Anterior cingulate cortex (tissue), 58 donors: Measurements from ENCODE around the gene ICE1.
"Not testable (repeated sequence)": the region's sequence is repeated elsewhere in the genome, so short reads cannot be mapped to it uniquely, and the experiment has no call there.

Source experiments
- DNase-seq, 58 donors: peaks; one replicate each; lab custom pipeline; 2025; lab: John Stamatoyannopoulos, UW

ICE1 gene

GRCh38 chr5:5437227-5438172, 15.0 kb downstream of the ICE1 start:
- no peak for DNase-seq

DNA sequence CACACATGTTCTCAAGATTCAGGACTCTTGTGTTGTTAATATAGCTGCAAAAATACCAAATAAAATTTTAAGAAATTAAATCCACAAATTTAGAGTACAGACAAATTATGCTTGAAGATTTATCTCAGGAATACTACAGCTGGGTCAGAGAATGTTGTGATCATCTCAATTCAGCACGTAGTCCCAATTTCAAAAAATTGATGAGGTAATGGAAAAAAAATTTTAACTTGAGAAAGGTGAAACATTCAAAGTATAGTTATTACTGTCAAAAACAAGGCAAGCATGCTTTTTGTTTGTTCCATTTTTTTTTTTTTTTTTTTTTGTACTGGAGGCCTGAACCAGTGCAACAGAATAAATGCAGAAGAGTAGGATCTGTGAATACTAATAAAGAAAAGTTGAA, 29.4 kb downstream of the ICE1 start:
- DNase-seq, result no peak

DNA sequence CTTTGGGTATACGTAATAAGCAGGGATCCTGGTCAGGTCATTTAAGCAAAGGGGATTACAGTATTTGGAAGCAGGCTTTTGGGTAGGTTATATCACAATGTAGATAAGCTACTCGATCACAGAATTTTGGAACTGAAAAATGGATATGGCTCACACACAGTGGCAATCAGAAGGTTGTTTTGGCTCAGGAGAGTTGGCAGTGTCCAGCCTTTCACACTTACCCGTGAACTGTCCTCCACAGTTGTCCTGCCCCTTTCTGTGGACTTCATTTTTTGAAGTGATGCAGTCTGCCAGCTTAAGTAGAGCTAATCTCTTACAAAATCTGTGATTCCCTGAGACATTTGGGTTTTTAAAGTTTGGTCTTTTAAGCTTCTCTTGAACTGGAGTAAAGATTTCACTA, 30.7 kb downstream of the ICE1 start:
- DNase-seq, result no peak

DNA sequence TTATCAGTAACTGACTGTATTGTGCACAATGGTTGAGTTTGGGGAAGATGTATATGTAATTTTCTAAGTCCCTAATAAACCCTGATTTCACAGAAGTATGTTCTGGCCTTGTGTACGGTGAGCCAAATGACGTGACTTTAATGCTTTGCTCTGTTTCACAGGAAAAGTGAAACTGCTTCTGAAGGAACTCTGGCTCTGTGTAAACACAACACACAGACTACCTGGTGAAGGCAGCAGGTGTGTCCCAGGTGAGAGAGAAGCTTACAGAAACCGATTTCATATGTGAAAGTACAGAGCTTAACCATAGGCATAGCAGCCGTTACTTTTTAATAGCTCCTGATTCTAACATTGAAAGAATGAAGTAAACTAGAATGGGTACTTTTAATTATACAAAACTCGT, 31.9 kb downstream of the ICE1 start:
- no peak for DNase-seq

DNA sequence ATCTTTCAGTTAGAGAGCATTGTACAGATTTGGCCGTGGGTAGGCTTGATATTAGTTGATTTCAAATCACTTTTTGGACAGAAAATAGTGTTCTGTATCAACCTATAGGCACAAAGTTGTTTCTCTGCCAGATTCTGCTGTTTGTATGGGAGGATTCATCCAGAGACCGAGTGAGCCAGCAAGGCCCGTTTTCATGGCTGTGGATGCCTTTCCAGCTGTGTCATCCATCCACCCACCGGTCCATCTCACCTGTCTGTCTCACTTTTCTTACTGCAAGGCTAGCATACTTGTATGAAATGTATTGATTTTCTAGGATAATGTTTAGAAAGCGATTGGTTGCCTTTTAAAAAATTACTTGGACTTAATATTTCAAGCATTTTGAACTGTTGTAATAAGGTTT, 34.4 kb downstream of the ICE1 start:
- DNase-seq, result no peak

DNA sequence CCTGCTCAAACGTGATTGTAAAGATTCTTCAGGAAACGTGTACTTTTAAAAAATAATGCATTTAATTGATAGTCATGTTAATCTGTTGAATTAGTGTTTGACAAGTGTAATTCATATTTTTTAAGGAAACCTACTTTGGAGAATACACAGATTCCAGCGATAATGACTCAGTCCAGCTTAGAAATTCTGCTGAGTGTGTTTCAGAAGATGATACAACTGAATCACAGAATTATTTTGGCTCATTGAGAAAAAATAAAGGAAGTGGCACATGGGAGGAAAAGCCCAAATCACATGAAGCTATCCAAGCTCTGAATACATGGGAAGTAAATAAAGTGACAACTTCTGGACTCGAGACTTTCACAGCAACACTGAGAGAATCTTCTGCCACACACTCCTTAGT, 37.8 kb downstream of the ICE1 start:
- no peak for DNase-seq

- DNase-seq, result no peak
These were observed 38.5 kb downstream of the ICE1 start for GRCh38 chr5:5461012-5461411.

- no peak for DNase-seq
These were observed 41.7 kb downstream of the ICE1 start for GRCh38 chr5:5464036-5464715.

DNA sequence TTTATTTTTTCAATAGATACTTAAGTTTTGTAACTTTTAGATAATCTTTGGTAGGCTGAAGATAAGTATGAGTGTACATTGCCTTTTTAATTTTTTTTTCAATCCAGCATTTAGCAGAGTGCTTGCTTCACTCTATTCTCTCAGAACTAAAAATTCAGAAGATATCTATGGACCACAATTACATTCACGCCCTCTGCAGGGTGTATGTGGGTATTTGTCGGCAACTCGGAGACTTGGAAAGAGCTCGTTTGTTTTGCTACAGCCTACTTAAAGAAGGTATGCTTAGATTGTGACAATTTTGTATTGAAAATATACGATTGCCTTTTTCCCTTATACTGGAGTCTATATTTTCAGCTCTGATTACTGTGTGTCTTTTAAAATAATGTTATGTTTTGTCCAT, 43.8 kb downstream of the ICE1 start:
- DNase-seq, result peak in 1 of 58 donors; percentile 18

DNA sequence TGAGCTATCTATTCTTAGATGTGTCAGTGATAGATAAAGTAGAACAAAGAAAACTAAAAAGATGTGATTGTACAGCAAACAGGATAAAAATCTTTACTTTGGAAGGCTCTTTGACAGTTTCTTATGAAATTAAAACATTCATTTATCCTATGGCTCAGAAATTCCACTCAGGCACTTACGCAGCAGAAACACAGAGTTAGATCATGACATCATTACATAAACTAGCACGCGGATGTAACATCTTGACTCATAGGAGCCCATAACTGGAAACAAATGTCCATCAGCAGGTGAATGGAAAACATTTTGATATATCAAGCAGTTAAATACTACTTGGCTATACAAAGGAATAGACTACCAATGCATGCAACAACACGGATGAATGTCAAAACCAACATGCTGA, 45.3 kb downstream of the ICE1 start:
- DNase-seq, result no peak

DNA sequence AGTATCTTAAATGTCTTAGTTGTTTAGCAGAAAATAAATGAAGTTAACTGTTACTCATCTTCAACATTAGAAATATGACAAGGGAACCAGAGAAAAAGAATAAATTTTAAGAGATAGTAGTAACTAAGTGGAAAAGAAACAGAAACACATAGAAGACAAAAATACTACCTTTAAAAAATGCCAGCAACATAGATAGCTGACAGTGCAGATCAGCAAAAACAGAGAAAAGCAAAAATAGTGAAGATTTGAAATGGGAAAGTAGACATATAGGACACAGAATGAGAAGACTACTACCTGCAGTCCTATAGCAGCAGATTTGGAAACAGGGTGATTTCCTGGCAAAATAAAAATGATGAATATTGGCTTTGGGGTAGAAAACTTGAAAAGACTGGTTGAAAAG, 48.5 kb downstream of the ICE1 start:
- no peak for DNase-seq

- no peak for DNase-seq
These were observed 50.7 kb downstream of the ICE1 start for GRCh38 chr5:5473226-5473625.

DNA sequence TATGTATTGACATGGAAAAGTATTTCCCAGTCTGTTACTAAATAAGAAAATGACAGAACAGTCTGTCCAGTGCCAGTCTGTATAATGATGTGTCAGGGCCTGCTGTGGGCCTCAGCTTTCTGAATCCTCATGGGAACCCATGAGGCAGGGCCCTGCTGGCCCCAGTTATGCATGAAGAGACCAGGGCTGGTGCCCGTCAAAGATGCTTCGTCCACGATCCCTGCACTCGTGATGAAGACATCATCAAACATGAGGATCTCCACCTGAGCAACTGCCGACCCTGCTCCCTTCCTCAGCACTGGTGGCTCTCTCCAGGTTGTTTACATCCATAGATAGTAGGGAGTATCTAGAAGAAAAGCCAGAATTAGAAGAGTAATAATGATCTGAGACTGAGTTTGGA, 52.5 kb downstream of the ICE1 start:
- DNase-seq, result no peak

- no peak for DNase-seq
These were observed 53.5 kb downstream of the ICE1 start for GRCh38 chr5:5475975-5476374.

GRCh38 chr5:5479578-5479977, 57.1 kb downstream of the ICE1 start:
- DNase-seq, result not testable (repeated sequence)

DNA sequence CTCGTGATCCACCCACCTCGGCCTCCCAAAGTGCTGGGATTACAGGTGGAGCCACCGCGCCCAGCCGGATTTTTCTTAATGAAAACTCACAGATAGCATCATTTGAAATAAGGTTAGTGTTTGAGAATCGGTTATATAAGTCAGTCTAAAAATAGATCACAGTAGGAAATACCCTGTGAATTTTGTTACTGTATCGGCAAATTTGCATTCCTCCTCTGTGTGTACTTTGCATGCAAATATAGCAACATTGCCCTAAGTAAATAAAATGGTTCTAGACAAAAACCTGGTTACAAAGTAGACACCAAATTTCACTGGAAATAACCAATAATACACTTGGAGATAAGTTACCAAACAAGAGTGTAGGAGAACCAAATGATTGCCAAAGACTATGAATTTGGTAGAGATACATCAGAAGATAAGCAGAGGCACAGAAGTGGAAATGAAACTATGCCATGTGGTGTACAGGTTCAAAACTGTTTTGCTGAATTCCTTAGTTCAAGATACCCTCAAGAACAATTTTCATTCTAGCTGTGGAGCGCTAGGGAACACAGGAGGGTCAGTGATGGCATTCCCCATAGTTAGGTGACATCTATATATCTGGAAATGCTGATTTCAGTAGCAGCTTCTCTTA, 58.1 kb downstream of the ICE1 start:
- no peak for DNase-seq

DNA sequence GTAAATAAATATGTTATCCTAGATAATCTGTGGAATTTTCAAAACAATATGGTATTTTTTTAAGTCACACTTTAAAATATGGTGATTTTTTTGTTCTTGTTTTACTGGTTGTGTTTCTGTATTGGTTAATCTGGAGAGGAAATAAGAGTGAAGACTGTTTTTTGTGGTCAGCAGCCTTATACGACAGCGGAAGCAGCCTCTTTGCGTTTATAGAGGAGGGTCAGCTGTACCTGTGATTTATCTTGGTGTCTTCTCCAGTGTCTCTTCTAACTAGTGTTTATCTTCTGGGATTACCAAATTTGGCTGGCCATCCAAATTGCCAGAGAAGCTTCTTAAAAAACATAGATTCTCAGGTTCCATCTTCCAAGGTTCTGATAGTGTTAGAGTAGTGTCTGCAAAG, 58.7 kb downstream of the ICE1 start:
- DNase-seq, result no peak

- no peak for DNase-seq
These were observed 59.2 kb downstream of the ICE1 start for GRCh38 chr5:5481633-5482032.

- DNase-seq, result no peak
These were observed 60.9 kb downstream of the ICE1 start for GRCh38 chr5:5483350-5483749.

GRCh38 chr5:5483880-5484598, 61.6 kb downstream of the ICE1 start:
- DNase-seq, result no peak

DNA sequence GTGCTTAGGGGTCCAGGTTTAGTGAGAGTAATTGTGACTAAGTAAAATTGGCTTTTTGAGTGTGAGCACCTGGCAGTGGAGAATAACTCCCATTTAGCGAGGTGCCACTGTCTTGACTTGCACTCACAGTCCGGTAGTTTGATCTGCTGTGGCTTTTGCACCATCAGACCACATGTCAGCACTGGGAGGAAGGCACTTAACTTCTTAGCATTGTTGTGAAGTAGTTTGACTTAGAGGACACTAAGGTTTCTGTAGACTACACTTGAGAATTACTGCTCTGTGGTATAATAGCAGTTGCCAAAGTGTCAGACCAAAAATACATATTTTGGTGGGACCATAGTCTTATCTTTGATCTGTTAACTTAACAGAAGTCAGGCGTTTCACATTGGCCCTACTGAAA, 63.6 kb downstream of the ICE1 start:
- DNase-seq, result no peak
